ENCODE measurements around the gene NUP133.

GRCh38 chr1:229432116-229432461 is 76.1 kb downstream of the NUP133 start:
- TF ChIP-seq, protein P1, sequence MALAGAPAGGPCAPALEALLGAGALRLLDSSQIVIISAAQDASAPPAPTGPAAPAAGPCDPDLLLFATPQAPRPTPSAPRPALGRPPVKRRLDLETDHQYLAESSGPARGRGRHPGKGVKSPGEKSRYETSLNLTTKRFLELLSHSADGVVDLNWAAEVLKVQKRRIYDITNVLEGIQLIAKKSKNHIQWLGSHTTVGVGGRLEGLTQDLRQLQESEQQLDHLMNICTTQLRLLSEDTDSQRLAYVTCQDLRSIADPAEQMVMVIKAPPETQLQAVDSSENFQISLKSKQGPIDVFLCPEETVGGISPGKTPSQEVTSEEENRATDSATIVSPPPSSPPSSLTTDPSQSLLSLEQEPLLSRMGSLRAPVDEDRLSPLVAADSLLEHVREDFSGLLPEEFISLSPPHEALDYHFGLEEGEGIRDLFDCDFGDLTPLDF (CRISPR knock-in tag; IDR thresholded peaks at IDR 0.05): no peak
- no peak for TF ChIP-seq CTCF (IDR thresholded peaks at IDR 0.05)
- TF ChIP-seq, protein P2, sequence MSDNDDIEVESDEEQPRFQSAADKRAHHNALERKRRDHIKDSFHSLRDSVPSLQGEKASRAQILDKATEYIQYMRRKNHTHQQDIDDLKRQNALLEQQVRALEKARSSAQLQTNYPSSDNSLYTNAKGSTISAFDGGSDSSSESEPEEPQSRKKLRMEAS (CRISPR knock-in tag; IDR thresholded peaks at IDR 0.05): no peak
- no peak for TF ChIP-seq HMGXB4 (CRISPR knock-in tag; IDR thresholded peaks at IDR 0.05)
- no peak for TF ChIP-seq ZNF263 (CRISPR knock-in tag; IDR thresholded peaks at IDR 0.05; ENCODE audit: low read depth)
